GM12892 (cell line): ENCODE results near the gene C12orf60.

Experiments used
- POLR2A ChIP-seq: IDR thresholded peaks from 2 replicates; pipeline ENCODE4 v1.6.1; 2011; ENCODE audit warnings: low read depth, low read length, control low read depth
- POLR2AphosphoS5 ChIP-seq: IDR thresholded peaks from 2 replicates; pipeline ENCODE4 v1.6.1; 2011; ENCODE audit warnings: low read depth, low read length, control low read depth

DNA sequence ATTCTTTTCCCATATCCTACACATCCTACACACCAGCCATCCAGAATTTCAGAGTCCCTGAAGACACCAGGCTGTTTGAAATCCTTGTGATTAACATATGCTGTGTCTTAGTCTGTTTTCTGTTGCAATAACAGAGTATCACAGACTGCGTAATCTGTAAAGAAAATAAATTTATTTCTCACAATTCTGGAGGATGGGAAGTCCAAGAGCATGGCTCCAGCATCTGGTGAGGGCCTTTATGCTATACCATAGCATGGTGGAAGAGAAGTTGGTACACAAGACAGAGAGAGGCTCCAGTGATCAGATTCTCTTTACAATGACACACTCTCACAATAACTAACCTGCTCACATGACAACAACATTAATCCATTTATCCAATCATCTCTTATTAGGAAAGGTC lies 35.8 kb downstream of the C12orf60 start:
- no peak for TF ChIP-seq POLR2A
- no peak for TF ChIP-seq POLR2AphosphoS5
